Fibroblast of pulmonary artery (primary cell): ENCODE data around the gene PRSS22.

Experiments used
- DNase-seq: peaks from one replicate; pipeline ENCODE4 v3.0.0-alpha.2; 2010; ENCODE audit warnings: low read depth
- H3K4me3 ChIP-seq: replicated peaks from 2 replicates; pipeline ENCODE4 v1.5.1; 2011; ENCODE audit warnings: low read depth, mild to moderate bottlenecking, control low read depth, low read length, moderate library complexity
- TF ChIP-seq, protein P1 (sequence below): IDR thresholded peaks from 2 replicates; pipeline ENCODE4 v1.5.1; 2011; ENCODE audit warnings: mild to moderate bottlenecking, control low read depth, low read length, inconsistent platforms; ENCODE audit errors: missing control alignments

PRSS22 gene

DNA sequence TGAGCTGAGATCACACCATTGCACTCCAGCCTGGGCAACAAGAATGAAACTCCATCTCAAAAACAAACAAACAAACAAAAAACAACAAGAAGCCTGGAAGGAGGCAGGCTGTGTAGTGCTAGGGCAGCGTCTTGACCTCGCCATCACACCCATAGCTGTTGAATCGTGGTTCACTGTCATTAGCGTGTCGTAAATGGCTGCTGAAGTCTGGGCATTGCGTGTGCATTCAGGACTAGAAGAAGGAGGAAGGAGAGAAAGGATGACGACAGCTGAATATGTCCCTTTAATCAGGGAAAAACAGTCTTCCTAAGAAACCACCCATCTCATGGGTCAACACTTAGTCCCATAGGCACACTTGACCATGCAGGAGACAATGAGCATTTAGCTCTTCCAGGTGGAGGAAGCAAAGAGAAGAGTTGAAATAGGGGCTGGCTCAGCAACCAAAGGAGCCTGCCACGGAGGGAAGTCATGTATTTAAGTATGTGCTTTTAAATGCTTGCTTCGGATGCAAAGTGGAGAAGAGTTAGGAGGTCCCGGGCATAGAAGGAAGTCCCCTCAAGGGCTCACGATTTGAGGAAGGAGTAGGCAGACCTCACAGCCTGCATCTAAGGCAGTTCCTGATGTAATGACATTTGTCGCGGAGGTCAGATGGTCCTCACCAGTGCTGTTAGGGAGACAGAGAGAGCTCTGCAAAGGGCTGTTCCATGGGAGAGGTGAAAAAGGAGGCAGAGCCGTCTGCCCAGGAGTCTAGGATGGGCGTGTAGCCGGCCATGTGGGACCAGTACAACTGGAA lies 8.8 kb downstream of the PRSS22 start:
- no peak for DNase-seq

DNA sequence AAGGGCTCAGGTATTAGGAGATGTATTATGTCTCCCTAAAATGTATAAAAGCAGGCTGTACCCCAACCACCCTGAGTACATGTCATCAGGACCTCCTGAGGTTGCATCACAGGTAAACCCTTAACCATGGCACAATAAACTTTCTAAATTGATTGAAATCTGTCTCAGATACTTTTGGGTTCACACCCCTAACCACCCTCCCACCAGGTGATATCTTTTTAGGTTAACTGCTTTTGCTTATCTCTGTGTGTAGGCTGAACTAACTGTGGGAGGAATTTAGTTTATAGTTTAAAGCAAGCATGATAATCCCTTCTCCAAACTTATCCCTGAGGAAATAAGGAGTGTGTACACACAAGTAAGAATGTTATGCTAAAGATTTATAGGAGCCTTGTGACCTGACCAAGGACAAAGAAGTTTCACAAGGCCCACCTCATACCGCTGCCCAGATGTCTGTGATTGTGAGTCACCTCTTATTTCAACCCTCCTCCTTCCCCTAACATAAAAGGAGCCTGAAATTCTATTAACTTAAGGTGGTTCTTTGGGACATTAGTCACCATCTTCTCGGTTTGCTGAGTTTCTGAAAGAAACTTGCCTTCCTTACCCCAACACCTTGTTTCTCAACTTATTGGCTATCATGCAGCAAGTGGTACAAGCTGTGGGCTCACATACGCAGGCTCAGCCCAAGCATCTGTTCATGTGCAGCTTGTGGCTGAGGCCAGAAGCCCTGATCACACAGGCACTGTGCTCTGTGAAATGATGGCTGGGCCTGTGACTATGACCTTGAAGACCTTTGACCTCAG lies 11.3 kb downstream of the PRSS22 start:
- TF ChIP-seq, protein P1, sequence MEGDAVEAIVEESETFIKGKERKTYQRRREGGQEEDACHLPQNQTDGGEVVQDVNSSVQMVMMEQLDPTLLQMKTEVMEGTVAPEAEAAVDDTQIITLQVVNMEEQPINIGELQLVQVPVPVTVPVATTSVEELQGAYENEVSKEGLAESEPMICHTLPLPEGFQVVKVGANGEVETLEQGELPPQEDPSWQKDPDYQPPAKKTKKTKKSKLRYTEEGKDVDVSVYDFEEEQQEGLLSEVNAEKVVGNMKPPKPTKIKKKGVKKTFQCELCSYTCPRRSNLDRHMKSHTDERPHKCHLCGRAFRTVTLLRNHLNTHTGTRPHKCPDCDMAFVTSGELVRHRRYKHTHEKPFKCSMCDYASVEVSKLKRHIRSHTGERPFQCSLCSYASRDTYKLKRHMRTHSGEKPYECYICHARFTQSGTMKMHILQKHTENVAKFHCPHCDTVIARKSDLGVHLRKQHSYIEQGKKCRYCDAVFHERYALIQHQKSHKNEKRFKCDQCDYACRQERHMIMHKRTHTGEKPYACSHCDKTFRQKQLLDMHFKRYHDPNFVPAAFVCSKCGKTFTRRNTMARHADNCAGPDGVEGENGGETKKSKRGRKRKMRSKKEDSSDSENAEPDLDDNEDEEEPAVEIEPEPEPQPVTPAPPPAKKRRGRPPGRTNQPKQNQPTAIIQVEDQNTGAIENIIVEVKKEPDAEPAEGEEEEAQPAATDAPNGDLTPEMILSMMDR: no peak
- DNase-seq: peak; percentile 51
- no peak overlapping the region for H3K4me3 ChIP-seq

More for the DNA sequence above, 8.8 kb downstream of the PRSS22 start:
- H3K4me3 ChIP-seq: no peak overlapping the region
- TF ChIP-seq, protein P1: no peak

GRCh38 chr16:2845116-2845515 lies 12.9 kb downstream of the PRSS22 start:
- DNase-seq: no peak
- TF ChIP-seq, protein P1: no peak
- H3K4me3 ChIP-seq: no peak overlapping the region

- TF ChIP-seq, protein P1: no peak
- H3K4me3 ChIP-seq: no peak overlapping the region
These were observed 14.4 kb downstream of the PRSS22 start for GRCh38 chr16:2843526-2843925.

GRCh38 chr16:2842340-2843000 lies 15.5 kb downstream of the PRSS22 start:
- TF ChIP-seq, protein P1: peak; percentile 33
- no peak overlapping the region for H3K4me3 ChIP-seq
- peak; percentile 43 for DNase-seq

More at GRCh38 chr16:2843526-2843925, 14.4 kb downstream of the PRSS22 start:
- no peak for DNase-seq

- H3K4me3 ChIP-seq: no peak overlapping the region
- no peak for DNase-seq
- TF ChIP-seq, protein P1: no peak
These were observed 16.2 kb downstream of the PRSS22 start for GRCh38 chr16:2841606-2842339.
